Lower leg skin (tissue), 3 donors: ENCODE data around the gene MAPK4.

Experiments used
- POLR2A ChIP-seq, 2 donors: fragments of 450-650 bp; IDR thresholded peaks; one replicate each; pipeline ENCODE4 v1.6.1; 2016 to 2017; ENCODE audit warnings: antibody characterized with exemption in 2 of 2, mild to moderate bottlenecking in 1 of 2, moderate library complexity in 1 of 2
- TF ChIP-seq, protein P1 (sequence below), 3 donors: fragments of 450-650 bp; IDR thresholded peaks; one replicate each; pipeline ENCODE4 v1.5.1; 2016; ENCODE audit warnings: antibody characterized with exemption in 3 of 3, mild to moderate bottlenecking in 3 of 3, moderate library complexity in 2 of 3

DNA sequence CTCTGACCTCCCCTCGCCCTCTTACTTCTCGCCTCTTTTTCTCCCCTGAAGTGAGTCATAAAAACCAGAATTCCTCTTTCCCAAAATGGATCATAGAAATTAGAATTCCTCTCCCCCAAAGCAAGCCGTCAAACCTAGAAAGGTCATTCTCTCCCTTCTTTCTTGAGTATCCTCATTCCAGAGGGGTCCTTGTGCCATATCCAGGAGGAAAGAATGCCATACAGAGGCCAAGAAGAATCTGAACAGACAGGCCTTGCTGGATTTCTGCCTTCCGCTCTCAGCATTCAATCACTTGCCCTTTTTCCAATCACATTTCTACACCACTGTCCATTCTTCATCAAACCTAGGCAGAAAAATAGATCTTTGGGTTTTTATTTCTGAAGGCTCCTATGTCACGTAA lies 31.1 kb upstream of the MAPK4 start:
- TF ChIP-seq, protein P1, sequence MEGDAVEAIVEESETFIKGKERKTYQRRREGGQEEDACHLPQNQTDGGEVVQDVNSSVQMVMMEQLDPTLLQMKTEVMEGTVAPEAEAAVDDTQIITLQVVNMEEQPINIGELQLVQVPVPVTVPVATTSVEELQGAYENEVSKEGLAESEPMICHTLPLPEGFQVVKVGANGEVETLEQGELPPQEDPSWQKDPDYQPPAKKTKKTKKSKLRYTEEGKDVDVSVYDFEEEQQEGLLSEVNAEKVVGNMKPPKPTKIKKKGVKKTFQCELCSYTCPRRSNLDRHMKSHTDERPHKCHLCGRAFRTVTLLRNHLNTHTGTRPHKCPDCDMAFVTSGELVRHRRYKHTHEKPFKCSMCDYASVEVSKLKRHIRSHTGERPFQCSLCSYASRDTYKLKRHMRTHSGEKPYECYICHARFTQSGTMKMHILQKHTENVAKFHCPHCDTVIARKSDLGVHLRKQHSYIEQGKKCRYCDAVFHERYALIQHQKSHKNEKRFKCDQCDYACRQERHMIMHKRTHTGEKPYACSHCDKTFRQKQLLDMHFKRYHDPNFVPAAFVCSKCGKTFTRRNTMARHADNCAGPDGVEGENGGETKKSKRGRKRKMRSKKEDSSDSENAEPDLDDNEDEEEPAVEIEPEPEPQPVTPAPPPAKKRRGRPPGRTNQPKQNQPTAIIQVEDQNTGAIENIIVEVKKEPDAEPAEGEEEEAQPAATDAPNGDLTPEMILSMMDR (IDR thresholded peaks at IDR 0.05): no peak
- TF ChIP-seq POLR2A (IDR thresholded peaks at IDR 0.05): no peak
